ENCODE measurements around the gene GCK.

GCK gene

GRCh38 chr7:44225566-44226395 is 36.5 kb upstream of the GCK start:
- Mint-ChIP-seq H3K4me1 (no peaks in the 10 kb centered on the region), H3K36me3 (no peaks in the 10 kb centered on the region), H3K27me3 (no peaks in the 10 kb centered on the region), H3K9me3 (no peaks in the 10 kb centered on the region), H3K27ac (no peak overlapping the region), H3K4me3 (no peak overlapping the region)

- no peaks in the 10 kb centered on the region for H3K27me3 Mint-ChIP-seq
- H3K4me3 Mint-ChIP-seq, result no peak overlapping the region
- H3K36me3 Mint-ChIP-seq, result no peaks in the 10 kb centered on the region
- H3K9me3 Mint-ChIP-seq, result no peaks in the 10 kb centered on the region
- no peak overlapping the region for H3K27ac Mint-ChIP-seq
- no peaks in the 10 kb centered on the region for H3K4me1 Mint-ChIP-seq
Observed at GRCh38 chr7:44224974-44225565, 35.8 kb upstream of the GCK start.

GRCh38 chr7:44224080-44224973 is 35.1 kb upstream of the GCK start:
- Mint-ChIP-seq H3K4me3 (no peak overlapping the region), H3K27ac (no peak overlapping the region), H3K27me3 (no peaks in the 10 kb centered on the region), H3K9me3 (no peaks in the 10 kb centered on the region), H3K36me3 (no peaks in the 10 kb centered on the region), H3K4me1 (no peaks in the 10 kb centered on the region)

GRCh38 chr7:44223362-44224079 is 34.3 kb upstream of the GCK start:
- no peaks in the 10 kb centered on the region for H3K36me3 Mint-ChIP-seq
- no peak overlapping the region for H3K4me3 Mint-ChIP-seq
- H3K27ac Mint-ChIP-seq, result no peak overlapping the region
- no peaks in the 10 kb centered on the region for H3K27me3 Mint-ChIP-seq
- H3K9me3 Mint-ChIP-seq, result no peaks in the 10 kb centered on the region
- H3K4me1 Mint-ChIP-seq, result no peaks in the 10 kb centered on the region

- no peaks in the 10 kb centered on the region for H3K9me3 Mint-ChIP-seq
- no peak overlapping the region for H3K27ac Mint-ChIP-seq
- H3K27me3 Mint-ChIP-seq, result no peaks in the 10 kb centered on the region
- H3K4me3 Mint-ChIP-seq, result no peak overlapping the region
- H3K4me1 Mint-ChIP-seq, result no peaks in the 10 kb centered on the region
- H3K36me3 Mint-ChIP-seq, result no peaks in the 10 kb centered on the region
Observed at GRCh38 chr7:44222776-44223261, 33.6 kb upstream of the GCK start.

- H3K9me3 Mint-ChIP-seq, result no peaks in the 10 kb centered on the region
- H3K36me3 Mint-ChIP-seq, result no peaks in the 10 kb centered on the region
- no peak overlapping the region for H3K4me3 Mint-ChIP-seq
- no peak overlapping the region for H3K27ac Mint-ChIP-seq
- H3K27me3 Mint-ChIP-seq, result no peaks in the 10 kb centered on the region
- H3K4me1 Mint-ChIP-seq, result no peaks in the 10 kb centered on the region
Observed at GRCh38 chr7:44222074-44222473, 32.8 kb upstream of the GCK start.

GRCh38 chr7:44221231-44221791 is 32.1 kb upstream of the GCK start:
- Mint-ChIP-seq H3K4me3 (no peak overlapping the region), H3K36me3 (no peaks in the 10 kb centered on the region), H3K27me3 (no peaks in the 10 kb centered on the region), H3K4me1 (no peaks in the 10 kb centered on the region), H3K27ac (no peak overlapping the region), H3K9me3 (no peaks in the 10 kb centered on the region)

- Mint-ChIP-seq H3K36me3 (no peaks in the 10 kb centered on the region), H3K9me3 (no peaks in the 10 kb centered on the region), H3K4me3 (no peak overlapping the region), H3K4me1 (no peaks in the 10 kb centered on the region), H3K27me3 (no peaks in the 10 kb centered on the region), H3K27ac (no peak overlapping the region)
Observed at GRCh38 chr7:44220358-44221112, 31.3 kb upstream of the GCK start.

- Mint-ChIP-seq H3K27me3 (no peaks in the 10 kb centered on the region), H3K4me1 (no peaks in the 10 kb centered on the region), H3K4me3 (no peak overlapping the region), H3K27ac (no peak overlapping the region), H3K9me3 (no peaks in the 10 kb centered on the region), H3K36me3 (no peaks in the 10 kb centered on the region)
Observed at GRCh38 chr7:44220046-44220357, 30.8 kb upstream of the GCK start.

GRCh38 chr7:44219371-44220045 is 30.3 kb upstream of the GCK start:
- Mint-ChIP-seq H3K4me3 (no peak overlapping the region), H3K4me1 (no peaks in the 10 kb centered on the region), H3K36me3 (no peaks in the 10 kb centered on the region), H3K27me3 (no peaks in the 10 kb centered on the region), H3K27ac (no peak overlapping the region), H3K9me3 (no peaks in the 10 kb centered on the region)

- Mint-ChIP-seq H3K27me3 (no peaks in the 10 kb centered on the region), H3K36me3 (peaks cover 2% of the 10 kb centered on the region), H3K27ac (no peak overlapping the region), H3K9me3 (no peaks in the 10 kb centered on the region), H3K4me1 (no peaks in the 10 kb centered on the region), H3K4me3 (no peak overlapping the region)
Observed at GRCh38 chr7:44218418-44219201, 29.4 kb upstream of the GCK start.

GRCh38 chr7:44217852-44218402 is 28.7 kb upstream of the GCK start:
- Mint-ChIP-seq H3K4me1 (no peaks in the 10 kb centered on the region), H3K27me3 (no peaks in the 10 kb centered on the region), H3K9me3 (no peaks in the 10 kb centered on the region), H3K4me3 (no peak overlapping the region), H3K27ac (no peak overlapping the region), H3K36me3 (peaks cover 2% of the 10 kb centered on the region)

- H3K4me1 Mint-ChIP-seq, result no peaks in the 10 kb centered on the region
- H3K27ac Mint-ChIP-seq, result no peak overlapping the region
- no peaks in the 10 kb centered on the region for H3K9me3 Mint-ChIP-seq
- H3K36me3 Mint-ChIP-seq, result peaks cover 2% of the 10 kb centered on the region
- H3K27me3 Mint-ChIP-seq, result no peaks in the 10 kb centered on the region
- H3K4me3 Mint-ChIP-seq, result no peak overlapping the region
Observed at GRCh38 chr7:44217223-44217714, 28.0 kb upstream of the GCK start.

All from activated naive CD4-positive, alpha-beta T cell treated with anti-CD3 and anti-CD28 coated beads, Interleukin-2, amount 50 U/mL, for 24 hours (primary cell).